Measurements from ENCODE around the gene DUSP8.
"Not testable (repeated sequence)": the region's sequence is repeated elsewhere in the genome, so short reads cannot be mapped to it uniquely, and the experiment has no call there.

Gene DUSP8, protein sequence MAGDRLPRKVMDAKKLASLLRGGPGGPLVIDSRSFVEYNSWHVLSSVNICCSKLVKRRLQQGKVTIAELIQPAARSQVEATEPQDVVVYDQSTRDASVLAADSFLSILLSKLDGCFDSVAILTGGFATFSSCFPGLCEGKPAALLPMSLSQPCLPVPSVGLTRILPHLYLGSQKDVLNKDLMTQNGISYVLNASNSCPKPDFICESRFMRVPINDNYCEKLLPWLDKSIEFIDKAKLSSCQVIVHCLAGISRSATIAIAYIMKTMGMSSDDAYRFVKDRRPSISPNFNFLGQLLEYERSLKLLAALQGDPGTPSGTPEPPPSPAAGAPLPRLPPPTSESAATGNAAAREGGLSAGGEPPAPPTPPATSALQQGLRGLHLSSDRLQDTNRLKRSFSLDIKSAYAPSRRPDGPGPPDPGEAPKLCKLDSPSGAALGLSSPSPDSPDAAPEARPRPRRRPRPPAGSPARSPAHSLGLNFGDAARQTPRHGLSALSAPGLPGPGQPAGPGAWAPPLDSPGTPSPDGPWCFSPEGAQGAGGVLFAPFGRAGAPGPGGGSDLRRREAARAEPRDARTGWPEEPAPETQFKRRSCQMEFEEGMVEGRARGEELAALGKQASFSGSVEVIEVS

DNA sequence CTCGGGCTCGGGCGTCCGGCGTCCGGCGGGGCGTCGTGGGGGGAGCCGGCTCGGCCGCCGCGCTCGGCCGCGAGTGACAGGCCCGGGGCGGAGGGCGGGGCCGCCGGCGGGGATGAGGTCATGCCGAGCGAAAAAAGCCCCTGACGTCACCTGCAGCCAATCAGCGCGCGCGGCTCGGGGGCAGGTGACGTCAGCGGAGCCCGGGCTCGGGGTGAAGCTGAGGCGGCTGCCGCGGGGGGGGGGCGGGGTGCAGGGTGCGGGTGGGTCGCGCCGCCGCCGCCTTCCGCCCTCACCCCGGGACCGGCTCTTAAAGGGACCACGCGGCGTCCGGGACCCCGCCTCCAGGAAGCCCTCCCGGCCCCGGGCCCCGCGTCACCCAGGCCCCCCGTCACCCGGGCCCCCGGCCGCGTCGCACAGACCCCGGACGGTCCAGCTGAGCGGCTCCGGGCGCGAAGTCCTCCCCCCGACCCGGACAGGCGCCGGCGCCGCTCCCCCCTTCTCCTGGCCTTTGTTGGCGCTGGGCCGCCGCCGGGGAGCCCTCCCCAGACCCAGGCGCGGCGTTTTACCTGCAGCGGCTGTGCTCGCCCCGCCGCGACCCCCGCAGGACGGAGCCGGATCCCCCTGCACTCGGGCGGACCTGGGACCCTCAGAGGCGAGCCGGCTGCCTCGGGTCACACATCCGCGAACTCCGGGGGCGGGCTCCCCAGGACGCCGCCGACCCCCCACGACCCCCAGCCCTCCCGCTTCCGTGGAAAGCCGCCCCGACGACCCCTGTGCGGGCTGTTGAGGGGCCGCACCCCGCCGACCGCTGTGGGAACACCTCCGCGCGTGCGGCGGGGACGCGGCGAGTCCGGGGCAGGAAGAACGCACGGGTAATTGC is at the start of gene DUSP8:
Gene DUSP8, minus strand, starts transcription at position 75 of the 880 bp plus-strand sequence. CDS start 6,445 bp downstream, outside the sequence.
- DNase-seq (ENCODE audit: low read depth in 2 of 3, low spot score in 1 of 3) = peak; percentile 75 to 87 (median 85)

- no peak for DNase-seq (ENCODE audit: low read depth in 2 of 3, low spot score in 1 of 3)
Observed at GRCh38 chr11:1619449-1619848, 47.4 kb upstream of the DUSP8 start.

DNA sequence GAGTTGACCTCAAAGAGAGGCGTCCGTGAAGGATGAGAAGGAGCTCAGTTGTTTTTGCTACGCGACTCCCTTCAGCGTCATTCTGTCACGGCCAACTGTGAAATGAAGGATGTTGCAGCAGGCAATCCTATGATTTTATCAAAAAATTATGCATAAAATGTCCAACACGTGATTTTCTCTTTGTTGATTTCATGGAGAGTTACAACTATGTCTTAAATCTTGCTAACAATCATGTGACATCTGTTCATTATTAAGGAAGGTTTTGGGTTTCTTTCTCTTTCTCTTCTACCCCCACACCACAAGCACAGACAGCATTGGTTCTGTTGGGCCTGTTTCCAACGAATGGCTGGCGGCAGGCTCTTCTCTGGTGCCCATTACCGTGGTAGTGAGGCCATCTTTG is 46.2 kb upstream of the DUSP8 start:
- no peak for DNase-seq (ENCODE audit: low read depth in 2 of 3, low spot score in 1 of 3)

- no peak for DNase-seq (ENCODE audit: low read depth in 2 of 3, low spot score in 1 of 3)
Observed at GRCh38 chr11:1608363-1608762, 36.3 kb upstream of the DUSP8 start, which contains the start of gene KRTAP5-3. Gene KRTAP5-3, minus strand, starts transcription at chr11:1608463. Its CDS starts 78 bp downstream, at chr11:1608385.

DNA sequence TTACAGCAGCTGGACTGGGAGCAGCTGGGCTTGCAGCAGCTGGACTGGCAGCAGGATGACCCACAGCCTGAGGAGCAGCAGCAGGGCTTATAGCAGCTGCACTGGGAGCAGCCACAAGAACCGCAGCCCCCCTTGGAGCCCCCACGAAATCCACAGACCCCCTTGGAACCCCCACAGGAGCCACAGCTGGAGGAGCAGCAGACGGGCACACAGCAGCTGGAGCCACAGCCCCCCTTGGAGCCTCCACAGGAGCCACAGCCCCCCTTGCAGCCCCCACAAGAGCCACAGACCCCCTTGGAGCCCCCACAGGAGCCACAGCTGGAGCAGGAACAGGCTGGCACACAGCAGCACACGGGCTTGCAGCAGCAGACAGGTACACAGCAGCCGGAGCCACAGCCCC is 35.8 kb upstream of the DUSP8 start:
- not testable (repeated sequence) for DNase-seq (ENCODE audit: low read depth in 2 of 3, low spot score in 1 of 3)

- DNase-seq (ENCODE audit: low read depth in 2 of 3, low spot score in 1 of 3) = not testable (repeated sequence)
Observed at GRCh38 chr11:1607156-1607845, 35.2 kb upstream of the DUSP8 start.

GRCh38 chr11:1605923-1606322 is 33.9 kb upstream of the DUSP8 start:
- not testable (repeated sequence) for DNase-seq (ENCODE audit: low read depth in 2 of 3, low spot score in 1 of 3)

DNA sequence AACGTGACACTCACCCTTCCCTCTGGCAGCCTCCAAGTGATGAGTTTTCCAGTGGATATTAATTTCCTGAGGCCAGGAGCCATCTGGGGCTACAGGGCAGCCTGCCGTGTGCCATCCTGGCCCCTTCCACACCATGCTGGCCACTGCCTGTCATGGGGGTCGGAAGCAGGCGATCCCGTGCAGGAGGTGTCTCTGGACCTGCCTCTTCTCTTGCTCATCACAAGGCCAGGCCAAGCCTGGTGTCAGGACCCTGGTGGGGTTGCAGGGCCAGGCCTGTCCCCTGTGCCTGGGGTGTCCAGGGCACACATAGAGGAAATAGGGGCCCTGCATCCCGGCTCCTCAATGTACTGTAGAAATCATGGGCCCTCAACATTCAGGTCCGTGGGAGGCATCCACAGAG is 32.6 kb upstream of the DUSP8 start:
- DNase-seq (ENCODE audit: low read depth in 2 of 3, low spot score in 1 of 3) = no peak

DNA sequence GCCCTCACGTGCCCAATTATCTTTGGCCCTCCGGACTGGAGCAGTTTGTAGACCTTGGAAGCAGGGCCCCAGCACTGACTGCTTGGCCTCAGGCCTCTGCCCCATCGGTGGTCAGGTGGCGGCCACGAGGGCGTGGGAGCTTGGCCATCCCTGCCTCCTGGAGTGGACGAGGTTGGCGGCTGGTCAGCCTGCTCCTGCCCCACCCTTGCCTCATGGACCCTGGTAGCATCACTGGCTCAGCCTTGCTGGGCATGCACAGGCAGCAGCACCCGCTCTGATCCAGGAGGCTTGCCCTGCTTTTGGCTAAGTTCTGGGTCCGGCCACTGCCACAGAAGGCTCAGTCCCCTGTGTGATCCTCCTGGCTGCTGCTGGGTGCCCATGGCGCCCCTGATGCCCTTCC is 32.1 kb upstream of the DUSP8 start:
- no peak for DNase-seq (ENCODE audit: low read depth in 2 of 3, low spot score in 1 of 3)

DNA sequence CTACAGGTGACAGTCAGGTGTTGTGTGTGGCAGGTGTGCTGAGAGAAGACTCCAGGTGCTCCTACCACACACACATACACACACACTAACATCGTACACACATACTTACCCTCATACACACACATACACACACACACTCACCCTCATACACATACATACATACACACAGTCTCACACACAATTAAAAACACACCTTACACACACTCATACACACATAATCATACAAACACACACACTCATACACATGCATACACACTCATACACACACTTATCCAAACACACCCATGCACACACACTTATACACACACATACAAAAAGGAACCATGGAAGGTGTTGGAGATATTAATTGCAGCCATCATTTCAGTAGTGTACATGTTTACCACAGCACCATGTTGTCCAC is 31.6 kb upstream of the DUSP8 start:
- no peak for DNase-seq (ENCODE audit: low read depth in 2 of 3, low spot score in 1 of 3)

- not testable (repeated sequence) for DNase-seq (ENCODE audit: low read depth in 2 of 3, low spot score in 1 of 3)
Observed at GRCh38 chr11:1601663-1602062, 29.6 kb upstream of the DUSP8 start.

DNA sequence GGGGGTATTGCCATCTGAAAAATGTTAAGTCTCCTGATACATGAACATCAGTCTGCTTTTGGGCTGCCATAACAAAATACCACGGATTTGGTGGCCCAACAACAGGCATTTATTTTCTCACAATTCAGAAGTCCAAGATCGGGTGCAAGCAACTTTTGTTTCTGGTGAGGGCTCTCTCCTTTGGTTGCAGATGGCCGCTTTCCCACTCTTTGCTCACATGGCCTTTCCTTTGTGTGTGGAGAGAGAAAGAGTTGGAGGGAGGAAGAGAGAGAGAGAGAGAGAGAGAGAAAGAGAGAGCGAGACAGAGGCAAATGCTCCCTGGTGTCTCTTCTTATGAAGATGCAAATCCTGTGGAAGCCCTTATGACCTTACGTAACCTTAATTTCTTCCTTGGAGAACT is 28.6 kb upstream of the DUSP8 start:
- no peak for DNase-seq (ENCODE audit: low read depth in 2 of 3, low spot score in 1 of 3)

DNA sequence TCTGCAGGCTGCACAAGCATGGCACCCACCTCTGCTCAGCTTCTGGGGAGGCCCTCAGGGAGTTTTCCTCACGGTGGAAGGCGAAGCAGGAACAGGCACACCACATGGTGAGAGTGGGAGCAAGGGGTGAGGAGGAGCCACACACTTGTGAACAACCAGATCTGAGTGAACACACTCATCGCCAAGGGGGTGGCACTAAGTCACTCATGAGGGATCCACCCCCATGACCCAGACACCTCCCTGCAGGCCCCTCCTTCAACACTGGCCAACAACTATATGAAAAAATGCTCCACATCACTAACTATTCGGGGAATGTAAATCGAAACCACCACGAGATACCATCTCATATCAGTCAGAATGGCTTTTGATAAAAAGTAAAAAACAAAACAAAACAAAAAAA is 26.7 kb upstream of the DUSP8 start:
- no peak for DNase-seq (ENCODE audit: low read depth in 2 of 3, low spot score in 1 of 3)

DNA sequence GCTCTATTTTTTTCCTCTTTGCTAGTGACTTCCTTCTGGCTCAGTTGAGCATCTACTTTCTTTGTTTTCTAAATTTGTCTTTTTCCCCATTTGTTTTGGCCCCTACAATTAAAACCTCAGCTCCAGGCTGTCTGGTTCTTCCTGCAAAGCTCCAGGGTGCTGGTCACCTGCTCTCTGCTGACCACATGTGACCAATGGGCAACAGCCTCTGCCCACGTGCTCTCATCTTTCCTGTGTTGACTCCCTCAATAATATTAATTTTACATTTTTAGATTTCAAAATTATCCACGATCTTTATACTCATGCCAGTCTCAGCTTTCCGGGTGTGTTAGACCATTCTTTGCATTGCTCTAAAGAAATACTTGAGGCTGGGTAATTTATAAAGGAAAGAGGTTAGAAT is 26.3 kb upstream of the DUSP8 start:
- not testable (repeated sequence) for DNase-seq (ENCODE audit: low read depth in 2 of 3, low spot score in 1 of 3)

DNA sequence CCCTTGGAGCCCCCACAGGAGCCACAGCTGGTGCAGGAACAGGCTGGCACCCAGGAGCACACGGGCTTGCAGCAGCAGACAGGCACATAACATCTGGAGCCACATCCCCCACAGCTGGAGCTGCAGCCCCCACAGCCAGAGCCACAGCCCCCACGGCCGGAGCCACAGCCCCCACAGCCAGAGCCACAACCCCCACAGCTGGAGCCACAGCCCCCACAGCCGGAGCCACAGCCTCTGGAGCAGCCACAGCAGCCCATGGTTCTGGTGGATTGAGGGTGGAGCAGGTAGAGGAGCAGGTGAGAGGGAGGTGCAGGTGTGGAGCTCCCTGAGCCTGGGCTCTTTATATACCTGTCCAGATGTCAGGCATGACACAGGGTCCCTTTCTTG is 25.9 kb upstream of the DUSP8 start, which contains the start of gene KRTAP5-2:
Gene KRTAP5-2, minus strand, starts transcription at position 301 of the 387 bp plus-strand sequence. Its CDS starts 44 bp downstream, at position 257.
- no peak for DNase-seq (ENCODE audit: low read depth in 2 of 3, low spot score in 1 of 3)

DNA sequence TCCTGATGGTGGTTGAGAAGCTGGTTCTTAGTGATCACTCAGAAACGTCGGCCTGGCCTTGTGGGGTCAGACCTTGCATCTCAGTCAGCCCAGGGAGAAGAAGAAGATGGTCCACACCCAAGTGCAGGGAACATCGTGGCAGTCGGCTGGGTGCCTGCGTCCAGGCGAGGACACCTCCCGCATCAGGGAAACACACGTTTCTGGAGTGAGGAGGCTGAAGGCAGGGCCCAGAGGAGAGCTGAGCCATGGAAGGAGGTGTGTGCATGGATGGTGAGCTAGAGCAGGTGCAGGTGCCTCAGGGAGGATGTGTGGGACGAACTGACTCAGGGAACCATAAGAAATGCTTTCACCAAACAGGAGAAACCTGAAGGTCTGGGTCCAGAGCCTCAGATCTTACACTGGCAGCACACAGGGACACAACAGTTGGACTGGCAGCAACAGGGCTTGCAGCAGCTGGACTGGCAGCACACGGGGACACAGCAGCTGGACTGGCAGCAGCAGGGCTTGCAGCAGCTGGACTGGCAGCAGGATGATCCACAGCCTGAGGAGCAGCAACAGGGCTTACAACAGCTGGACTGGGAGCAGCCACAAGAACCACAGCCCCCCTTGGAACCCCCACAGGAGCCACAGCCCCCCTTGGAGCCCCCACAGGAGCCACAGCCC is 25.4 kb upstream of the DUSP8 start:
- no peak for DNase-seq (ENCODE audit: low read depth in 2 of 3, low spot score in 1 of 3)

- not testable (repeated sequence) for DNase-seq (ENCODE audit: low read depth in 2 of 3, low spot score in 1 of 3)
Observed at GRCh38 chr11:1596576-1597121, 24.6 kb upstream of the DUSP8 start.

DNA sequence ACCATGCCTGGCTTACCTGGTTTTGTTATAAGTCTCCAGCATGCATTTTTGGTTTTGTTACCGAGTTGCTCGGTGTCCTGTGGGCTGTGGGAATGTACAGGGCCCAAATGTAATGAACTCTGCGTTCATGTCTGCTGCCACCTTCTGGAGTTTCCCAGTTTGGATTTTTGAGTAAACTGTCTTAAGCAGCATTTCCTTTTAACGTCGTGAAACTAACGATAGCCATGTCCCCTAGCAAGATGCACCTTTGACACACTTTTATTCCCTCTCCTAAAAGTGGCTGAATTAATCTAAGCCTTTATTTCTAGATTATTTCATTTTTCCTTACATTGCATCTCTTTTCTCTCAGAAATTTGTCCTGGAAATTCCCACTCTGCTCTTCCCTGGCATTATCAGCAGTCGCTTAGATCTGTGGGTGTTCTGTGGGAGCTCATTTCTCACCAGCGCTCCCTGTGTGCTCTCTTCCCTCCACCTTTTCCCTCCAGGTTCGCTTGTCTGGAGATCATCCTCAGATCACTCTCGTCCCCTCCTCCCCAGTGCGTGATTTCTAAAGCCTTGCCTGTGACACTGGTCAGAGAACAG is 24.0 kb upstream of the DUSP8 start:
- DNase-seq (ENCODE audit: low read depth in 2 of 3, low spot score in 1 of 3) = not testable (repeated sequence)

- no peak for DNase-seq (ENCODE audit: low read depth in 2 of 3, low spot score in 1 of 3)
Observed at GRCh38 chr11:1592628-1593027, 20.6 kb upstream of the DUSP8 start.

DNA sequence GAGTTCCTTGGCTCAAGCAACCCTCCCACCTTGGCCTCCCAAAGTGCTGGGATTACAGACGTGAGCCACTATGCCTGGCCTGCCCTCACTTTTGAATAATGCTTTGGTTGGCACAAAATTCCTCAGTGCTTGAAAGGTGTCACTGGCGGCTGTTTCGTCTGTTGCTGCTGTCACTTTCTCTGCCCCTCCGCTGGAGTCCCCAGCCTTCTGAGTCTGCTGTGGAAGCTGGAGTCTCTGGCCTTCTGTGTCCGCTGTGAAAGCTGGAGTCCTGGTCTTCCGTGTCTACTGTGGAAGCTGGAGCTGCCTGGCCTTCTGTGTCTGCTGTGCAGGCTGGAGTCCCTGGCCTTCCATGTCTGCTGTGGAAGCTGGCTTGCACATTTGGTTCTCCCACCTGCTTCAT is 17.9 kb upstream of the DUSP8 start:
- no peak for DNase-seq (ENCODE audit: low read depth in 2 of 3, low spot score in 1 of 3)
